Erythroblast (primary cell): Measurements from ENCODE around the gene MPPE1.

Experiments
- GATA1 ChIP-seq: IDR thresholded peaks from 2 replicates; pipeline ENCODE4 v1.6.1; 2011; ENCODE audit warnings: low read depth, mild to moderate bottlenecking, control low read depth, low read length, moderate library complexity
- POLR2A ChIP-seq: IDR thresholded peaks from 2 replicates; pipeline ENCODE4 v1.6.1; 2011; ENCODE audit warnings: mild to moderate bottlenecking, low read length

- TF ChIP-seq POLR2A, result no peak
- no peak for TF ChIP-seq GATA1
Observed at GRCh38 chr18:11861583-11862288, 46.4 kb downstream of the MPPE1 start.
